ENCODE measurements around the gene HS3ST3A1. TPM values are rescaled to one million over a fixed set of nuclear protein-coding genes. Genes with fewer than 3 reads are reported as not detected.

HS3ST3A1 gene
- total RNA-seq, 1 donor from 2014 or later, result 0.93 TPM

- Histone ChIP-seq H3K9me3 (no peaks in the 10 kb centered on the region), H3K27ac (no peak overlapping the region), H3K27me3 (peaks cover 58% of the 10 kb centered on the region), H3K4me1 (peaks cover 19% of the 10 kb centered on the region), H3K36me3 (no peaks in the 10 kb centered on the region), H3K4me3 (peak overlapping the region; percentile 45)
- DNase-seq (no peak), ATAC-seq (peak; percentile 37)
- TF ChIP-seq CTCF (IDR thresholded peaks at IDR 0.05), result no peak
- intact Hi-C loops (cut with DNase I), result no loop called here
These were observed 380 bp downstream of the HS3ST3A1 start for GRCh38 chr17:13601322-13601775.

GRCh38 chr17:13600475-13601321, 1.0 kb downstream of the HS3ST3A1 start:
- no peak for TF ChIP-seq CTCF (IDR thresholded peaks at IDR 0.05)
- Histone ChIP-seq H3K27ac (no peak overlapping the region), H3K36me3 (no peaks in the 10 kb centered on the region), H3K4me1 (peaks cover 19% of the 10 kb centered on the region), H3K27me3 (peaks cover 58% of the 10 kb centered on the region), H3K4me3 (peak overlapping the region; percentile 45), H3K9me3 (no peaks in the 10 kb centered on the region)
- intact Hi-C loops (cut with DNase I), result no loop called here
- DNase-seq (no peak), ATAC-seq (peak; percentile 17)

DNA sequence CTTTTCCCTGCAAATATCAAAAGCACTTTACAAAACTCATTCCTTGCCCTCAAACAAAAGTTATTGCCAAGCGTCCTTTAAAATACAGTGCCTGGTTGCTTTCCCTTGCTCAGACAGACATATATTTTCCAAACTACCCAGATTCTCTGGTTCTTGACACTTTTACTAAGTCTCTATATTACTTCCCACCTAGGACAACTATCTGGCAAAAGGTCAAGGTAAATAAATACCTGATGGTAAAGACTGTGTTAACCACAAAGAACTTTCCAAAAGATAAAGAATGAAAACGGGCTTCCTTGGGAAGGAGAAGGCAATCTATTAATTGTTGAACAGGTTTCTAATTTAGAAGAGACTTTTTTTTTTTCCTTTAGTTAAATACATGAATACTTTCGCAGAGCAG, 1.9 kb downstream of the HS3ST3A1 start:
- DNase-seq (no peak), ATAC-seq (no peak)
- H3K4me3 ChIP-seq, result no peak overlapping the region
- H3K9me3 ChIP-seq, result no peaks in the 10 kb centered on the region
- peaks cover 58% of the 10 kb centered on the region for H3K27me3 ChIP-seq
- H3K27ac ChIP-seq, result no peak overlapping the region
- H3K36me3 ChIP-seq, result no peaks in the 10 kb centered on the region
- H3K4me1 ChIP-seq, result peaks cover 19% of the 10 kb centered on the region
- no peak for TF ChIP-seq CTCF (IDR thresholded peaks at IDR 0.05)
- intact Hi-C loops (cut with DNase I), result no loop called here

DNA sequence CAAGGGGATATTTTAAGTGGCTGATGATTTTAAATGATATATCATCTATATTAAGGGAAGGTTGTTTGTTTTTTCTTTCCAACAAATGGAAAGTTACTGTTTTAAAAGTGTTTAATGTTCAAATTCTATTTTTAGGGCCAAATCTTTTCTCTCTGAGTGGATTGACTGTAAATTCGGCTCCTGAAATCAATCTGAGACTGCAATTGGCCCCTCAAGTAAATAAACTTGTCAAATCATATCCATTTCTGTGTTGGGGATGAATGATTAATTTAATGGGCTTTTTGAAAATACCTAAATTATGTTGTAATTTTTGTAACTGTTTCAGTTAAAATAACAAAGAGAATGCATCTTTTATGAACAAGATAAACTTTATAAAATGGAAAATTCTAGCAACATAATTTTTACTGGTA, 2.6 kb downstream of the HS3ST3A1 start:
- intact Hi-C loops (cut with DNase I), result no loop called here
- no peaks in the 10 kb centered on the region for H3K36me3 ChIP-seq
- H3K4me3 ChIP-seq, result no peak overlapping the region
- H3K9me3 ChIP-seq, result no peaks in the 10 kb centered on the region
- ATAC-seq (no peak), DNase-seq (no peak)
- no peak for TF ChIP-seq CTCF (IDR thresholded peaks at IDR 0.05)
- H3K4me1 ChIP-seq, result peaks cover 19% of the 10 kb centered on the region
- H3K27me3 ChIP-seq, result peaks cover 57% of the 10 kb centered on the region
- no peak overlapping the region for H3K27ac ChIP-seq

- TF ChIP-seq CTCF (IDR thresholded peaks at IDR 0.05), result no peak
- Histone ChIP-seq H3K4me3 (no peak overlapping the region), H3K9me3 (no peaks in the 10 kb centered on the region), H3K27ac (no peak overlapping the region), H3K36me3 (no peaks in the 10 kb centered on the region), H3K4me1 (peaks cover 19% of the 10 kb centered on the region), H3K27me3 (peaks cover 51% of the 10 kb centered on the region)
- DNase-seq, result no peak
- intact Hi-C loops (cut with DNase I), result no loop called here
- ATAC-seq, result no peak
These were observed 3.2 kb downstream of the HS3ST3A1 start for GRCh38 chr17:13598353-13599167.
